Transverse colon (tissue), 4 donors: ENCODE results near the gene SYCE3. TPM values are rescaled to one million over a fixed set of nuclear protein-coding genes. Genes with fewer than 3 reads are reported as not detected.

Experiments
- DNase-seq: peaks from one replicate; pipeline ENCODE4 v3.0.0-alpha.2; 2019
- H3K27ac ChIP-seq, 4 donors: fragments of 200-600 bp; sonication (generic); 2 replicates each; pipeline ENCODE4 v1.5.1; 2016 to 2018; ENCODE audit warnings: inconsistent platforms in 4 of 4
- H3K27me3 ChIP-seq: fragments of 200-600 bp; sonication (generic); 2 replicates; pipeline ENCODE4 v1.5.1; 2017; ENCODE audit warnings: inconsistent platforms
- H3K36me3 ChIP-seq, 4 donors: fragments of 200-600 bp; sonication (generic); 2 replicates each; pipeline ENCODE4 v1.5.1; 2017 to 2019; ENCODE audit warnings: inconsistent platforms in 4 of 4
- H3K4me1 ChIP-seq, 4 donors: fragments of 200-600 bp; sonication (generic); 2 replicates each; pipeline ENCODE4 v1.5.1; 2017 to 2020; ENCODE audit warnings: inconsistent platforms in 4 of 4
- H3K4me3 ChIP-seq, 4 donors: fragments of 200-600 bp; sonication (generic); 1 replicate in 1 of 4; 2 replicates in 3 of 4; pipeline versions ENCODE4 v1.5.1 to v1.6.1; 2017 to 2019; ENCODE audit warnings: inconsistent platforms in 4 of 4
- H3K9me3 ChIP-seq, 2 donors: fragments of 200-600 bp; sonication (generic); 2 replicates each; pipeline ENCODE4 v1.5.1; 2017 to 2019; ENCODE audit warnings: inconsistent platforms in 2 of 2
- EP300 ChIP-seq: sonication (generic); formaldehyde crosslinking; IDR thresholded peaks from one replicate; pipeline ENCODE4 v1.6.1; 2017; ENCODE audit warnings: antibody characterized with exemption, low read depth
- POLR2A ChIP-seq: fragments of 450-650 bp; IDR thresholded peaks from one replicate; pipeline ENCODE4 v1.6.1; 2016; ENCODE audit warnings: antibody characterized with exemption, mild to moderate bottlenecking, moderate library complexity
- POLR2AphosphoS5 ChIP-seq, 3 donors: sonication (generic); formaldehyde crosslinking; IDR thresholded peaks; one replicate each; pipeline ENCODE4 v1.6.1; 2016; ENCODE audit warnings: antibody characterized with exemption in 3 of 3
- WGBS, 2 donors: methylation state at CpG; one replicate each; pipeline ENCODE4 v1.1.5; 2018; ENCODE audit warnings: low coverage in 1 of 2; 5-methylcytosine and 5-hydroxymethylcytosine counted together
- in situ Hi-C, 4 donors: fragments of 200-750 bp; cut with MboI; loops; one replicate each; pipeline versions ENCODE4 v1.15.0 to v1.15.1; 2017; ENCODE audit warnings: low sequenced_read_pairs in 3 of 4, low pct_ligation_motif_present in 1 of 4, low pct_unique_long_range_greater_than_20kb in 1 of 4
- intact Hi-C: fragments of 100-400 bp; cut with DNase I; formaldehyde crosslinking; loops from one replicate; pipeline ENCODE4 v1.15.1; 2023; ENCODE audit warnings: low total_unique reads
- total RNA-seq, 4 donors: library from RNA; depleted of rRNA; stranded (reverse); fragments of >200 nt; gene quantifications; one replicate each; pipeline ENCODE4 v1.1.0, GENCODE V29; 2016
- TF ChIP-seq, protein P1 (sequence below), 5 experiments: fragments of 200-600 bp in 3 of 5; fragments of 450-650 bp in 2 of 5; sonication (generic) in 3 of 5; IDR thresholded peaks; 1 replicate in 2 of 5; 2 replicates in 3 of 5; pipeline ENCODE4 v1.5.1; 2016 to 2017; ENCODE audit warnings: antibody characterized with exemption in 5 of 5, inconsistent platforms in 3 of 5, mild to moderate bottlenecking in 2 of 5, moderate library complexity in 1 of 5

Gene SYCE3
- total RNA-seq, 4 donors from 2014 or later = not detected

DNA sequence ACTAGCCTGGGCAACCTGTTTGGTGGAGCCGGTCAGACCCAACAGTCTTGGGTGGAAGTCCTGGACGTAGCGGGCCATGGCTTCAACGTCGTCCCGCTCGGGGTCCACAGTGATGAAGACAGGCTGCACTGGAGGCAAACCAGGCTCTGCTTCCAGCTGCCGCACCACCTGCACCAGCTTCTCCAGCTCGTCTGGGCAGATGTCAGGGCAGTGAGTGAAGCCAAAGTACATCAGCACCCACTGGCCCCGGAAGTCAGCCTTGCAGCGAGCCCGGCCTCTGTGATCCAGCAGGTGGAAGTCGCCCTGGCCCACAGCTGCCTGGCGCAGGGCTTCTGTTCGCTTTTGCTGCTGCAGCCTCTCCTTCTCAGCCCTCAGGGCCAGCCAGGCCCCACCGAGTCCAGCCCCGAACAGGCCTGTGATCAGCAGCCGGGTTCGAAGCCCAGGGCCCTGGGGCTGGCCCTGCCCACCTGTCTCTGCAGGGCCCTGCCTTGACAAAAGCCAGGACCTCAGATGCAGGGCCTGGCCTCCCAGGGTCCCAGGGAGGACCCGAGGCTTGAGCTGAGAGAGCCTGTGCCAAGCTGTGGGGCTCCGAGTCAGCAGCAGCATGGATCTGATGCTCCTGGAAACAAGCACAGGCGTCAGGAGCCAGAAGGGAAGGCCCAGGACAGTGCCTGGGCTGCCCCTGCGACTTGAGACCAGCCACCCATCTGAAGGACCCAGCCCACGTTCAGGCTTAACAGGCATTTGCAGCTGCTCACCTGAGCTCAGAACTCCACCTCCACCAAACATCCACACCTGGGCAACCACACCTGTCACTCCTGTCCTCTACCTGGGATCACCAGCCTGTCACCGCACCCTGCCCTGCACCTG is 38.7 kb downstream of the SYCE3 start:
- intact Hi-C loops (no loop called here), in situ Hi-C loops (no loop called here)
- TF ChIP-seq EP300 = no peak
- TF ChIP-seq POLR2A = no peak
- TF ChIP-seq POLR2AphosphoS5 (IDR thresholded peaks at IDR 0.05) = no peak
- TF ChIP-seq, protein P1, sequence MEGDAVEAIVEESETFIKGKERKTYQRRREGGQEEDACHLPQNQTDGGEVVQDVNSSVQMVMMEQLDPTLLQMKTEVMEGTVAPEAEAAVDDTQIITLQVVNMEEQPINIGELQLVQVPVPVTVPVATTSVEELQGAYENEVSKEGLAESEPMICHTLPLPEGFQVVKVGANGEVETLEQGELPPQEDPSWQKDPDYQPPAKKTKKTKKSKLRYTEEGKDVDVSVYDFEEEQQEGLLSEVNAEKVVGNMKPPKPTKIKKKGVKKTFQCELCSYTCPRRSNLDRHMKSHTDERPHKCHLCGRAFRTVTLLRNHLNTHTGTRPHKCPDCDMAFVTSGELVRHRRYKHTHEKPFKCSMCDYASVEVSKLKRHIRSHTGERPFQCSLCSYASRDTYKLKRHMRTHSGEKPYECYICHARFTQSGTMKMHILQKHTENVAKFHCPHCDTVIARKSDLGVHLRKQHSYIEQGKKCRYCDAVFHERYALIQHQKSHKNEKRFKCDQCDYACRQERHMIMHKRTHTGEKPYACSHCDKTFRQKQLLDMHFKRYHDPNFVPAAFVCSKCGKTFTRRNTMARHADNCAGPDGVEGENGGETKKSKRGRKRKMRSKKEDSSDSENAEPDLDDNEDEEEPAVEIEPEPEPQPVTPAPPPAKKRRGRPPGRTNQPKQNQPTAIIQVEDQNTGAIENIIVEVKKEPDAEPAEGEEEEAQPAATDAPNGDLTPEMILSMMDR (IDR thresholded peaks at IDR 0.05) = no peak
- Histone ChIP-seq H3K4me3 (peak overlapping the region in 3 of 4 donors; percentile 70 to 86 (median 77)), H3K4me1 (peaks cover 14 to 42% (median 33%) of the 10 kb centered on the region in 4 donors), H3K36me3 (peaks cover 0 to 15% (median 4%) of the 10 kb centered on the region in 4 donors), H3K9me3 (no peaks in the 10 kb centered on the region), H3K27me3 (no peaks in the 10 kb centered on the region), H3K27ac (peak overlapping the region; percentile 95 to 99 (median 98))
- peak; percentile 43 for DNase-seq
- WGBS, 2 donors = 63% methylated on average over 21 of the region's 25 CpGs; no CpG with 5 or more reads in 1 of the 2 donors

DNA sequence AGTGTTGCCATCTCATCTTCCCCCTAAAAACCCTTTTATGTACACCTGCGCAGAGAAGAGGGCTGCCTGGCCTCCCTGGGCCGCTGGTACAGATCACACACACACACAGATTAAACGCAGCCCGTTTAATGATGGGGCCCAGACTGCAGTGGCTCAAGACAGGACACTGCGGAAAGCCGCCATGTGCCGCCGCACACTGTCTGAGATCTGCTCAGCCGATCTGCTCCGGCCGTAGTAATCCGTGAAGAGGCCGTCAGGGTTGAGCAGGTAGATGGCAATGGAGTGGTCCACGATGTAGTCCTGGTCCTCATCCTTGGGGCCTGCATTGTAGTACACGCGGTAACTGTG is 39.3 kb downstream of the SYCE3 start:
- Histone ChIP-seq H3K4me1 (peaks cover 14 to 39% (median 32%) of the 10 kb centered on the region in 4 donors), H3K9me3 (no peaks in the 10 kb centered on the region), H3K4me3 (no peak overlapping the region), H3K27me3 (no peaks in the 10 kb centered on the region), H3K36me3 (peaks cover 0 to 15% (median 7%) of the 10 kb centered on the region in 4 donors), H3K27ac (peak overlapping the region in 2 of 4 donors; percentile 95 to 99)
- in situ Hi-C loops (no loop called here), intact Hi-C loops (no loop called here)
- 86% methylated on average over 16 of the region's 16 CpGs; no CpG with 5 or more reads in 1 of the 2 donors for WGBS, 2 donors
- TF ChIP-seq POLR2A (no peak), EP300 (no peak), POLR2AphosphoS5 (IDR thresholded peaks at IDR 0.05) (no peak)
- TF ChIP-seq, protein P1 (IDR thresholded peaks at IDR 0.05) = no peak
- no peak for DNase-seq

DNA sequence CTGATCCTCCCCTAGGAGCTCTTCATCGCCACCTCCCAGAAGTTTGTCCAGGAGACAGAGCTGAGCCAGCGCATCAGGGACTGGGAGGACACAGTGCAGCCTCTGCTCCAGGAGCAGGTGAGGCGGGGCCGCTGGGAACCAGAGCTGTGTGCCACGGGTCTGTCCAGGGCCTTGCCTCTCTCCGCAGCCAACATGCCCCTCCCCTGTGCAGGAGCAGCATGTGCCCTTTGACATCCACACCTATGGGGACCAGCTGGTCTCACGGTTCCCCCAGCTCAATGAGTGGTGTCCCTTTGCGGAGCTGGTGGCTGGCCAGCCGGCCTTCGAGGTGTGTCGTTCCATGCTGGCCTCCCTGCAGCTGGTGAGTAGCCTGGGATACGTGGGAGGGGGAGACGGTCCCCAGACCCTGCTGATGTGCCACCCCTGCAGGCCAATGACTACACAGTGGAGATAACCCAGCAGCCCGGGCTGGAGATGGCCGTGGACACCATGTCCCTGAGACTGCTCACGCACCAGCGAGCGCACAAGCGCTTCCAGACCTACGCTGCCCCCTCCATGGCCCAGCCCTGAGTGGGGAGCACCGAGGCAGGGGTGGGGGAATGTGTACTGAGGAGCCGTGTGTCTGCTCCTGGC is 39.8 kb downstream of the SYCE3 start:
- no peak overlapping the region for H3K4me3 ChIP-seq
- H3K27ac ChIP-seq = no peak overlapping the region
- H3K36me3 ChIP-seq = peaks cover 0 to 17% (median 8%) of the 10 kb centered on the region in 4 donors
- no peaks in the 10 kb centered on the region for H3K9me3 ChIP-seq
- no peak for DNase-seq
- 76% methylated on average over 21 of the region's 22 CpGs; no CpG with 5 or more reads in 1 of the 2 donors for WGBS, 2 donors
- H3K4me1 ChIP-seq = peaks cover 14 to 39% (median 31%) of the 10 kb centered on the region in 4 donors
- intact Hi-C loops = no loop called here
- TF ChIP-seq EP300 (no peak), POLR2AphosphoS5 (IDR thresholded peaks at IDR 0.05) (no peak), POLR2A (no peak)
- TF ChIP-seq, protein P1 (IDR thresholded peaks at IDR 0.05) = no peak
- in situ Hi-C loops = no loop called here
- H3K27me3 ChIP-seq = no peaks in the 10 kb centered on the region

DNA sequence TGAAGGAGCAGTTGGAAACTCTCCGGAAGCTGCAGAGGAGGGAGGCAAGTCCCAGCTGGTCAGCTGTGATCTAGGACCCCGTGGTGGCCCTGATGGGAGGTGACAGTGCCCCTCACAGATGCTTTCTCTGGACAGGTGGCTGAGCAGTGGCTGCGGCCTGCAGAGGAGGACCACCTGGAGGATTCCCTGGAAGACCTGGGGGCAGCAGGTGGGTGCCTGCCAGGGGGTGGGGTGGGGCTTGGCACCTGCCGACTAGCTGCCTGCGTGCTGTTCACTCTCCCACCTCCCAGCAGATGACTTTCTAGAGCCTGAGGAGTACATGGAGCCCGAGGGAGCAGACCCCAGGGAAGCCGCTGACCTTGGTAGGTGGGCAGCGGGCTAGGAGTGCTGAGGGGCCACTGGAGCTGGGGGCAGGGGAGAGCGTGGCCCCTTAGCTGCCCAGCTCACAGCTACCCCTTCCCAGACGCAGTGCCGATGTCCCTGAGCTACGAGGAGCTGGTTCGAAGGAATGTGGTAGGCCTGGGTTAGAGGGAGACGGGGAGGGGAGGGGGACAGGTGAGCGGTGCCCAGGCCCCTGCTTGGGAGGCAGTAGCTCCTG is 40.4 kb downstream of the SYCE3 start:
- peaks cover 14 to 39% (median 30%) of the 10 kb centered on the region in 4 donors for H3K4me1 ChIP-seq
- H3K27ac ChIP-seq = no peak overlapping the region
- intact Hi-C loops (no loop called here), in situ Hi-C loops (no loop called here)
- DNase-seq = no peak
- H3K27me3 ChIP-seq = no peaks in the 10 kb centered on the region
- peaks cover 0 to 21% (median 9%) of the 10 kb centered on the region in 4 donors for H3K36me3 ChIP-seq
- H3K4me3 ChIP-seq = no peak overlapping the region
- H3K9me3 ChIP-seq = no peaks in the 10 kb centered on the region
- TF ChIP-seq EP300 (no peak), POLR2A (no peak), POLR2AphosphoS5 (IDR thresholded peaks at IDR 0.05) (no peak)
- TF ChIP-seq, protein P1 (IDR thresholded peaks at IDR 0.05) = no peak
- WGBS, 2 donors = 90 to 97% methylated on average over 5 to 14 of the region's 15 CpGs
